Measurements from ENCODE around the gene PGF. TPM values are rescaled to one million over a fixed set of nuclear protein-coding genes. Genes with fewer than 3 reads are reported as not detected.

Gene PGF
- total and polyA plus RNA-seq, 4 donors: 3.0 to 10.0 (median 6.8) TPM

DNA sequence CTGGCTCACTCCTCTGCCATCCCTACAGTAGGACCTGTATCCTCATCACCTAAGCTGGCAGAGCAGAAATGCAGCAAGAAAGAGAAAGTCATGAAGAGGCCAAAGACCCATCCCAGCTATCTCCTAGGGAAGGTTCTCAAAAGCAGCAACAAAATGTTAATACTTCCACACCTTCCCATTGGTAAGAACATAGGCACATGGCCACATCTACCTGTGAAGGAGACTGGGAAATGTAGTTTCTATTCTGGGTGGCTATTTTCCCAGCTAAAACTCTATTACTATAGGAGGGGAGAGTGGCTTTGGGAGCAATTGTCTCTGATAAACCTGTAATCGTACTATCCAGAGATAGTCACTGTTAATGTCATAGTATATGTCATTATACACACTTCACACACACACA is 33.6 kb upstream of the PGF start:
- no peaks in the 10 kb centered on the region for H3K36me3 ChIP-seq (ENCODE audit: control insufficient read depth in 4 of 4, insufficient read depth in 4 of 4, low read length in 4 of 4)
- H3K4me3 ChIP-seq: no peak overlapping the region
- H3K9ac ChIP-seq (ENCODE audit: insufficient read depth in 1 of 2, low read length in 2 of 2): no peak overlapping the region
- 88 to 95% methylated on average over 1 of the region's 1 CpG for WGBS, 2 donors
- H3K27me3 ChIP-seq (ENCODE audit: control insufficient read depth in 3 of 3, insufficient read depth in 3 of 3, low read length in 2 of 3): no peaks in the 10 kb centered on the region
- H3K9me3 ChIP-seq (ENCODE audit: control insufficient read depth in 4 of 4, insufficient read depth in 3 of 4, low read length in 3 of 4): no peaks in the 10 kb centered on the region
- no peak for TF ChIP-seq CTCF (IDR thresholded peaks at IDR 0.05; ENCODE audit: control extremely low read depth, extremely low read depth)
- H3K27ac ChIP-seq (ENCODE audit: low read depth in 1 of 2, low read length in 1 of 2): no peak overlapping the region
- ATAC-seq (ENCODE audit: insufficient read depth, low FRiP score): no peak
- peaks cover 0 to 3% (median 0%) of the 10 kb centered on the region in 5 donors for H3K4me1 ChIP-seq (ENCODE audit: control insufficient read depth in 5 of 5, insufficient read depth in 5 of 5, low read length in 5 of 5)
- no peak for DNase-seq

DNA sequence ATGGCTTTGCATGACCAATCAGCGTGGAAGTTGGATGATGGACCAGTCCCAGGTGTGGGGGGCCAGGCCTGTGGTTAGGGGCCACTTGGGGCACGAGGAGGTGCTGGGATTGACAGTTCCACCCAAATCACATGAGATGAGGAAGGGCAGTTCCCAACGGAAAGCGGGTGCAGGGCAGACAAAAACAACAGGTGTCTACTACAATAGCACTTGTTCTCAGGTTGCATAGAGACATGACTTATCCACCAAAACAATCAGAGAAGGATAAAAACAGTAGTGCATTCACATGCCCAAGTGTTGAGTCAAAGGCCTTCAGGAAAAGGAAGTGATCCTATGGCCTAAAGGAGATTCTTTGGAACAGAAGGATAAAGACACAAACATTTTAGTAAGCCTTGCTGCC is 32.7 kb upstream of the PGF start:
- no peak overlapping the region for H3K27ac ChIP-seq (ENCODE audit: low read depth in 1 of 2, low read length in 1 of 2)
- no peaks in the 10 kb centered on the region for H3K36me3 ChIP-seq (ENCODE audit: control insufficient read depth in 4 of 4, insufficient read depth in 4 of 4, low read length in 4 of 4)
- no peak for DNase-seq
- no peaks in the 10 kb centered on the region for H3K9me3 ChIP-seq (ENCODE audit: control insufficient read depth in 4 of 4, insufficient read depth in 3 of 4, low read length in 3 of 4)
- H3K9ac ChIP-seq (ENCODE audit: insufficient read depth in 1 of 2, low read length in 2 of 2): no peak overlapping the region
- no peaks in the 10 kb centered on the region for H3K27me3 ChIP-seq (ENCODE audit: control insufficient read depth in 3 of 3, insufficient read depth in 3 of 3, low read length in 2 of 3)
- H3K4me1 ChIP-seq (ENCODE audit: control insufficient read depth in 5 of 5, insufficient read depth in 5 of 5, low read length in 5 of 5): peaks cover 0 to 3% (median 0%) of the 10 kb centered on the region in 5 donors
- no peak overlapping the region for H3K4me3 ChIP-seq
- no peak for ATAC-seq (ENCODE audit: insufficient read depth, low FRiP score)
- no peak for TF ChIP-seq CTCF (IDR thresholded peaks at IDR 0.05; ENCODE audit: control extremely low read depth, extremely low read depth)
- 71 to 81% methylated on average over 4 of the region's 4 CpGs for WGBS, 2 donors

DNA sequence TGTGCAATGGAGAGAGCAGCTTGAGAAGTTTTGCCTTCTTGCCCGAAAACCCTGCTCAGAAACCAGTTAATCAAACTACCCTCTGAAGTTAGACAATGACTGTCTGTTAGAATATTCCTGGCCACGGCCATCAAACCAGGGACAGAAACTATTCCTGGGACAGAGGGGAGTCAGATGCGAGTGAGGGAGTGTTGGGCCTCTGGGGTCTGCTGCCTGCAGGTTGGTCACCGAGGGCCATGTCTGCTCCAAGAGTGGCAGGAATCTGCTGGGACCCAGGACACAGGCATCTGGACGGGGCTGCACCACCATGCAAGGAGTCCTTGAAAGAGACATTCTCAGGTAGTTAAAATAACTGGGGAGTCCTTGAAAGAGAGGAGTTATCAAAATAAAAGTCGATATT is 30.4 kb upstream of the PGF start:
- no peaks in the 10 kb centered on the region for H3K27me3 ChIP-seq (ENCODE audit: control insufficient read depth in 3 of 3, insufficient read depth in 3 of 3, low read length in 2 of 3)
- H3K4me1 ChIP-seq (ENCODE audit: control insufficient read depth in 5 of 5, insufficient read depth in 5 of 5, low read length in 5 of 5): peaks cover 0 to 17% (median 10%) of the 10 kb centered on the region in 5 donors
- H3K9me3 ChIP-seq (ENCODE audit: control insufficient read depth in 4 of 4, insufficient read depth in 3 of 4, low read length in 3 of 4): no peaks in the 10 kb centered on the region
- WGBS, 2 donors: 93 to 94% methylated on average over 6 of the region's 6 CpGs
- no peak overlapping the region for H3K27ac ChIP-seq (ENCODE audit: low read depth in 1 of 2, low read length in 1 of 2)
- no peak overlapping the region for H3K4me3 ChIP-seq
- H3K9ac ChIP-seq (ENCODE audit: insufficient read depth in 1 of 2, low read length in 2 of 2): no peak overlapping the region
- TF ChIP-seq CTCF (IDR thresholded peaks at IDR 0.05; ENCODE audit: control extremely low read depth, extremely low read depth): no peak
- DNase-seq (no peak), ATAC-seq (ENCODE audit: insufficient read depth, low FRiP score) (no peak)
- no peaks in the 10 kb centered on the region for H3K36me3 ChIP-seq (ENCODE audit: control insufficient read depth in 4 of 4, insufficient read depth in 4 of 4, low read length in 4 of 4)

DNA sequence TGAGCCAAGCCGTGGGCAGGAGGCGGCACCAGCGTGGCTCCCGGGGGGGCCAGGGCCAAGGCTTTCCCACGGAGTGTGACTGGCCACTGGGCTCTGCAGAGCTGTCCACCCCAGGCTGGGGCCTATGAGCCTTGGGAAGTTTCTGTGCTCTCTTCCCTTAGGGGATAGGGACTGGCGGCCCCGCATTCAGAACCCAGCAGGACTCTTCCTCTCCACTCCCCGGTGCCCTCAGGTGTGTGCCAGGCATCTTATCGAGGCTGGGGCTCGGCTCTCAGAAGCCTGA is 29.6 kb upstream of the PGF start:
- ATAC-seq (ENCODE audit: insufficient read depth, low FRiP score): no peak
- 85 to 86% methylated on average over 6 to 10 of the region's 10 CpGs for WGBS, 2 donors
- H3K4me1 ChIP-seq (ENCODE audit: control insufficient read depth in 5 of 5, insufficient read depth in 5 of 5, low read length in 5 of 5): peaks cover 0 to 26% (median 12%) of the 10 kb centered on the region in 5 donors
- no peak overlapping the region for H3K4me3 ChIP-seq
- H3K9me3 ChIP-seq (ENCODE audit: control insufficient read depth in 4 of 4, insufficient read depth in 3 of 4, low read length in 3 of 4): no peaks in the 10 kb centered on the region
- TF ChIP-seq CTCF (IDR thresholded peaks at IDR 0.05; ENCODE audit: control extremely low read depth, extremely low read depth): no peak
- no peak overlapping the region for H3K9ac ChIP-seq (ENCODE audit: insufficient read depth in 1 of 2, low read length in 2 of 2)
- H3K27ac ChIP-seq (ENCODE audit: low read depth in 1 of 2, low read length in 1 of 2): no peak overlapping the region
- DNase-seq: no peak
- H3K36me3 ChIP-seq (ENCODE audit: control insufficient read depth in 4 of 4, insufficient read depth in 4 of 4, low read length in 4 of 4): no peaks in the 10 kb centered on the region
- H3K27me3 ChIP-seq (ENCODE audit: control insufficient read depth in 3 of 3, insufficient read depth in 3 of 3, low read length in 2 of 3): no peaks in the 10 kb centered on the region
